B cell (primary cell): ENCODE results near the gene SGCD.

Experiments
- EZH2 ChIP-seq: IDR thresholded peaks from 2 replicates; pipeline ENCODE4 v1.6.1; 2012; ENCODE audit warnings: borderline replicate concordance, low read depth, mild to moderate bottlenecking, moderate library complexity, low read length; ENCODE audit not compliant: insufficient read depth, poor library complexity, severe bottlenecking
- TF ChIP-seq, protein P1 (sequence below): fragments of 200-600 bp; IDR thresholded peaks from one replicate; pipeline ENCODE4 v1.8.0; 2022; ENCODE audit warnings: antibody characterized with exemption, mild to moderate bottlenecking

DNA sequence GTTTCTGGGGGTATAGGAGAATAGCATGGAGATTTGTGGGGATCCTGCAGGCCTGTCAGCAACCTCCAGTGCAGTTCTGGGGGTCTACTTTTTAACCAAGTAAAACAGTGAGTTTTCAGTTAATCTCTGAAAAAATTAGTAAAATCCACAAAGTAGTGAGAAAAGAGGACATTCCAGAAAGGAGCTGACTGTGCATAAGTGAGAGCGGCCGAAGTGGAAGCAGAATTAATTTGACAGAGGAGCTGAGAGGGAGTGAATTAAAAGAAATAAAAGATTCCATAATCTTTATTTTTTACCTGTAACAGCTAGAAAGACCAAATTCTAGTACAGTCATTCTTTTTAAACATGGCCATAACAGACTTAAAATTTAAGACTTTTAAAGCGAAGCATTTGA is 149.2 kb downstream of the SGCD start:
- TF ChIP-seq, protein P1, sequence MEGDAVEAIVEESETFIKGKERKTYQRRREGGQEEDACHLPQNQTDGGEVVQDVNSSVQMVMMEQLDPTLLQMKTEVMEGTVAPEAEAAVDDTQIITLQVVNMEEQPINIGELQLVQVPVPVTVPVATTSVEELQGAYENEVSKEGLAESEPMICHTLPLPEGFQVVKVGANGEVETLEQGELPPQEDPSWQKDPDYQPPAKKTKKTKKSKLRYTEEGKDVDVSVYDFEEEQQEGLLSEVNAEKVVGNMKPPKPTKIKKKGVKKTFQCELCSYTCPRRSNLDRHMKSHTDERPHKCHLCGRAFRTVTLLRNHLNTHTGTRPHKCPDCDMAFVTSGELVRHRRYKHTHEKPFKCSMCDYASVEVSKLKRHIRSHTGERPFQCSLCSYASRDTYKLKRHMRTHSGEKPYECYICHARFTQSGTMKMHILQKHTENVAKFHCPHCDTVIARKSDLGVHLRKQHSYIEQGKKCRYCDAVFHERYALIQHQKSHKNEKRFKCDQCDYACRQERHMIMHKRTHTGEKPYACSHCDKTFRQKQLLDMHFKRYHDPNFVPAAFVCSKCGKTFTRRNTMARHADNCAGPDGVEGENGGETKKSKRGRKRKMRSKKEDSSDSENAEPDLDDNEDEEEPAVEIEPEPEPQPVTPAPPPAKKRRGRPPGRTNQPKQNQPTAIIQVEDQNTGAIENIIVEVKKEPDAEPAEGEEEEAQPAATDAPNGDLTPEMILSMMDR, result no peak
- no peak for TF ChIP-seq EZH2
